ENCODE data around the gene C2orf78. TPM values are rescaled to one million over a fixed set of nuclear protein-coding genes. Genes with fewer than 3 reads are reported as not detected.

The C2orf78 gene
- total RNA-seq, 2 experiments from 2014 or later: not detected

- no peak for TF ChIP-seq CTCF (IDR thresholded peaks at IDR 0.05)
- CTCF ChIA-PET: interaction anchor here (1.0 to 2.1 kb wide), 2 partner anchors 298 to 513 kb away, joined by 3 to 6 read pairs; no protein-coding TSS in a partner anchor
- Histone ChIP-seq H3K4me1 (ENCODE audit: insufficient read depth, low read length) (no peaks in the 10 kb centered on the region), H3K9me3 (ENCODE audit: control insufficient read depth in 1 of 2, insufficient read depth in 1 of 2, low read length in 2 of 2) (no peaks in the 10 kb centered on the region), H3K4me3 (ENCODE audit: low read length) (no peak overlapping the region), H3K36me3 (ENCODE audit: insufficient read depth, low read length) (no peaks in the 10 kb centered on the region), H3K27me3 (ENCODE audit: control insufficient read depth in 1 of 2, insufficient read depth in 2 of 2, low read length in 2 of 2) (no peaks in the 10 kb centered on the region), H3K27ac (ENCODE audit: low read depth in 1 of 2, low read length in 2 of 2) (no peak overlapping the region)
- Mint-ChIP-seq H3K4me3 (no peak overlapping the region), H3K9me3 (no peaks in the 10 kb centered on the region), H3K36me3 (ENCODE audit: low read depth) (no peaks in the 10 kb centered on the region), H3K4me1 (ENCODE audit: low read depth) (peaks cover 14% of the 10 kb centered on the region), H3K27me3 (peaks cover 5% of the 10 kb centered on the region), H3K27ac (no peak overlapping the region)
- intact Hi-C loops (cut with DNase I, micrococcal nuclease): loop anchor here (10.0 kb wide), 9 partner anchors 103 to 833 kb away; partner anchors contain the start of genes BOLA3 (in 2 of the 2), TET3 (in 2 of the 2), DGUOK (in 1 of the 2) and SEMA4F (in 1 of the 2)
- no peak for DNase-seq
- POLR2A ChIA-PET: interaction anchor here (0.8 kb wide), 1 partner anchor 356 kb away, joined by 4 read pairs; the partner anchor contains the start of gene MOB1A
- no peak for ATAC-seq (ENCODE audit: poor library complexity)
Observed at GRCh38 chr2:73822276-73822675, 38.3 kb downstream of the C2orf78 start.

- Histone ChIP-seq H3K27ac (ENCODE audit: low read depth in 1 of 2, low read length in 2 of 2) (no peak overlapping the region), H3K9me3 (ENCODE audit: control insufficient read depth in 1 of 2, insufficient read depth in 1 of 2, low read length in 2 of 2) (no peaks in the 10 kb centered on the region), H3K27me3 (ENCODE audit: control insufficient read depth in 1 of 2, insufficient read depth in 2 of 2, low read length in 2 of 2) (no peaks in the 10 kb centered on the region), H3K4me3 (ENCODE audit: low read length) (no peak overlapping the region), H3K36me3 (ENCODE audit: insufficient read depth, low read length) (no peaks in the 10 kb centered on the region), H3K4me1 (ENCODE audit: insufficient read depth, low read length) (peaks cover 4% of the 10 kb centered on the region)
- CTCF ChIA-PET: interaction anchor here (1.0 to 2.3 kb wide), 4 partner anchors 297 to 512 kb away, joined by 3 to 16 read pairs (median 4); no protein-coding TSS in a partner anchor
- Mint-ChIP-seq H3K4me1 (ENCODE audit: low read depth) (peaks cover 20% of the 10 kb centered on the region), H3K27ac (no peak overlapping the region), H3K9me3 (no peaks in the 10 kb centered on the region), H3K36me3 (ENCODE audit: low read depth) (no peaks in the 10 kb centered on the region), H3K27me3 (peaks cover 5% of the 10 kb centered on the region), H3K4me3 (no peak overlapping the region)
- no peak for DNase-seq
- no peak for TF ChIP-seq CTCF (IDR thresholded peaks at IDR 0.05)
- POLR2A ChIA-PET: interaction anchor here (1.7 kb wide), 1 partner anchor 209 kb away, joined by 5 read pairs; no protein-coding TSS in a partner anchor
- intact Hi-C loops (cut with DNase I, micrococcal nuclease): loop anchor here (10.0 kb wide), 9 partner anchors 102 to 832 kb away; partner anchors contain the start of genes BOLA3 (in 2 of the 2), TET3 (in 2 of the 2), DGUOK (in 1 of the 2) and SEMA4F (in 1 of the 2)
- no peak for ATAC-seq (ENCODE audit: poor library complexity)
Observed at GRCh38 chr2:73822991-73823390, 39.0 kb downstream of the C2orf78 start.

- peaks cover 5% of the 10 kb centered on the region for H3K27me3 Mint-ChIP-seq
Observed at GRCh38 chr2:73823416-73823815, 39.4 kb downstream of the C2orf78 start.

More at GRCh38 chr2:73823416-73823815, 39.4 kb downstream of the C2orf78 start:
- H3K4me1 ChIP-seq (ENCODE audit: insufficient read depth, low read length): peaks cover 8% of the 10 kb centered on the region
- H3K27me3 ChIP-seq (ENCODE audit: control insufficient read depth in 1 of 2, insufficient read depth in 2 of 2, low read length in 2 of 2): no peaks in the 10 kb centered on the region
- no peaks in the 10 kb centered on the region for H3K9me3 ChIP-seq (ENCODE audit: control insufficient read depth in 1 of 2, insufficient read depth in 1 of 2, low read length in 2 of 2)
- DNase-seq (no peak), ATAC-seq (ENCODE audit: poor library complexity) (no peak)
- ChIA-PET CTCF (interaction anchor here (0.7 to 2.3 kb wide), 16 partner anchors 11 to 631 kb away, joined by 3 to 16 read pairs (median 4); partner anchors contain the start of genes BOLA3, INO80B, MOB1A and MTHFD2), POLR2A (interaction anchor here (0.8 to 1.7 kb wide), 5 partner anchors 42 to 707 kb away, joined by 3 to 5 read pairs (median 4); partner anchors contain the start of gene HTRA2)
- Mint-ChIP-seq H3K4me3 (no peak overlapping the region), H3K9me3 (no peaks in the 10 kb centered on the region), H3K4me1 (ENCODE audit: low read depth) (peaks cover 21% of the 10 kb centered on the region), H3K27ac (no peak overlapping the region), H3K36me3 (ENCODE audit: low read depth) (no peaks in the 10 kb centered on the region)
- intact Hi-C loops (cut with DNase I, micrococcal nuclease): loop anchor here (10.0 kb wide), 9 partner anchors 101 to 831 kb away; partner anchors contain the start of genes BOLA3 (in 2 of the 2), TET3 (in 2 of the 2), DGUOK (in 1 of the 2) and SEMA4F (in 1 of the 2)
- H3K4me3 ChIP-seq (ENCODE audit: low read length): no peak overlapping the region
- H3K36me3 ChIP-seq (ENCODE audit: insufficient read depth, low read length): no peaks in the 10 kb centered on the region
- no peak for TF ChIP-seq CTCF (IDR thresholded peaks at IDR 0.05)
- no peak overlapping the region for H3K27ac ChIP-seq (ENCODE audit: low read depth in 1 of 2, low read length in 2 of 2)

All from CD4-positive, alpha-beta T cell (primary cell).